Colonic mucosa (tissue), 4 donors: ENCODE measurements around the gene MAN2B1. TPM values are rescaled to one million over a fixed set of nuclear protein-coding genes. Genes with fewer than 3 reads are reported as not detected.
"Not testable (repeated sequence)": the region's sequence is repeated elsewhere in the genome, so short reads cannot be mapped to it uniquely, and the experiment has no call there.

Experiments
- DNase-seq: peaks from one replicate; pipeline ENCODE4 v3.0.0-alpha.2; 2020
- H3K27ac ChIP-seq: fragments of 200-600 bp; one replicate; pipeline ENCODE4 v1.8.0; 2021
- H3K27me3 ChIP-seq: fragments of 200-600 bp; one replicate; pipeline ENCODE4 v1.8.0; 2021
- H3K36me3 ChIP-seq: fragments of 200-600 bp; one replicate; pipeline ENCODE4 v1.8.0; 2021
- H3K4me1 ChIP-seq: fragments of 200-600 bp; one replicate; pipeline ENCODE4 v1.8.0; 2021; ENCODE audit warnings: mild to moderate bottlenecking
- H3K4me3 ChIP-seq: fragments of 200-600 bp; one replicate; pipeline ENCODE4 v1.8.0; 2021
- H3K9ac ChIP-seq, 2 donors: one replicate each; pipeline ENCODE4 v1.7.0; 2013; ENCODE audit warnings: control low read depth in 2 of 2, low read depth in 2 of 2, low read length in 2 of 2
- H3K9me3 ChIP-seq: fragments of 200-600 bp; one replicate; pipeline ENCODE4 v1.8.0; 2021
- intact Hi-C: fragments of 100-400 bp; cut with DNase I; formaldehyde crosslinking; loops from one replicate; pipeline ENCODE4 v1.14.1; 2022
- total RNA-seq, 2 donors: library from RNA; stranded (reverse); fragmentation: NEBNext Ultra II Directional in 1 of 2; extraction: Animal tissue kit (Norgen Biotek cat#: 25700) in 1 of 2; gene quantifications; one replicate each; pipeline ENCODE4 v1.2.1, GENCODE V29; 2021
- TF ChIP-seq, protein P1 (sequence below): fragments of 200-600 bp; IDR thresholded peaks from one replicate; pipeline ENCODE4 v1.8.0; 2022; ENCODE audit warnings: antibody characterized with exemption, mild to moderate bottlenecking
- donor health status: healthy.
- donor health status: DM: no; HTN: no; CAD: no.
- donor health status: DM: no; HTN: no; CAD: no.

The MAN2B1 gene
- total RNA-seq, 2 donors from 2014 or later = 51.7 to 67.4 TPM

DNA sequence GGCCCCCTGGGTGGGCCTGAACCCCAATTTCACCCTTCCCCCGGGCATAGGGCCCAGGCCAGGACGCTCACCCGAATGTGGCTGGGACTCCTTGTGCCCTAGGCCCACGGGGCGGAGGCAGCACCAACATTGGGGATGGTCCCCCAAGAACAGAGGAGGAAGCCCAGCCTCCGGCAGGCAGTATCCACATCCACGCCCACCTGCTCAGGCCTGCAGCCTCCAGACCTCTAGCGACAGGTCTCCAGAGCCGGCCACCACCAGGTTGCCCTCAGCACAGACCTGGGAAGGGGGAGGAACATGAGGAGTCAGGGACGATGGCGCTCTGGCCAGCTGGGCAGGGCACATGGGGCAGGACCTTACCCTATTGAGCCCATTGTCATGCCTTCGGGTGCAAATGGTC lies 22.5 kb upstream of the MAN2B1 start:
- no peaks in the 10 kb centered on the region for H3K27me3 ChIP-seq
- TF ChIP-seq, protein P1, sequence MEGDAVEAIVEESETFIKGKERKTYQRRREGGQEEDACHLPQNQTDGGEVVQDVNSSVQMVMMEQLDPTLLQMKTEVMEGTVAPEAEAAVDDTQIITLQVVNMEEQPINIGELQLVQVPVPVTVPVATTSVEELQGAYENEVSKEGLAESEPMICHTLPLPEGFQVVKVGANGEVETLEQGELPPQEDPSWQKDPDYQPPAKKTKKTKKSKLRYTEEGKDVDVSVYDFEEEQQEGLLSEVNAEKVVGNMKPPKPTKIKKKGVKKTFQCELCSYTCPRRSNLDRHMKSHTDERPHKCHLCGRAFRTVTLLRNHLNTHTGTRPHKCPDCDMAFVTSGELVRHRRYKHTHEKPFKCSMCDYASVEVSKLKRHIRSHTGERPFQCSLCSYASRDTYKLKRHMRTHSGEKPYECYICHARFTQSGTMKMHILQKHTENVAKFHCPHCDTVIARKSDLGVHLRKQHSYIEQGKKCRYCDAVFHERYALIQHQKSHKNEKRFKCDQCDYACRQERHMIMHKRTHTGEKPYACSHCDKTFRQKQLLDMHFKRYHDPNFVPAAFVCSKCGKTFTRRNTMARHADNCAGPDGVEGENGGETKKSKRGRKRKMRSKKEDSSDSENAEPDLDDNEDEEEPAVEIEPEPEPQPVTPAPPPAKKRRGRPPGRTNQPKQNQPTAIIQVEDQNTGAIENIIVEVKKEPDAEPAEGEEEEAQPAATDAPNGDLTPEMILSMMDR = no peak
- no peak overlapping the region for H3K4me3 ChIP-seq
- no peaks in the 10 kb centered on the region for H3K36me3 ChIP-seq
- H3K4me1 ChIP-seq = no peaks in the 10 kb centered on the region
- no peaks in the 10 kb centered on the region for H3K9me3 ChIP-seq
- intact Hi-C loops = no loop called here
- H3K9ac ChIP-seq = no peak overlapping the region
- H3K27ac ChIP-seq = no peak overlapping the region
- DNase-seq = no peak

DNA sequence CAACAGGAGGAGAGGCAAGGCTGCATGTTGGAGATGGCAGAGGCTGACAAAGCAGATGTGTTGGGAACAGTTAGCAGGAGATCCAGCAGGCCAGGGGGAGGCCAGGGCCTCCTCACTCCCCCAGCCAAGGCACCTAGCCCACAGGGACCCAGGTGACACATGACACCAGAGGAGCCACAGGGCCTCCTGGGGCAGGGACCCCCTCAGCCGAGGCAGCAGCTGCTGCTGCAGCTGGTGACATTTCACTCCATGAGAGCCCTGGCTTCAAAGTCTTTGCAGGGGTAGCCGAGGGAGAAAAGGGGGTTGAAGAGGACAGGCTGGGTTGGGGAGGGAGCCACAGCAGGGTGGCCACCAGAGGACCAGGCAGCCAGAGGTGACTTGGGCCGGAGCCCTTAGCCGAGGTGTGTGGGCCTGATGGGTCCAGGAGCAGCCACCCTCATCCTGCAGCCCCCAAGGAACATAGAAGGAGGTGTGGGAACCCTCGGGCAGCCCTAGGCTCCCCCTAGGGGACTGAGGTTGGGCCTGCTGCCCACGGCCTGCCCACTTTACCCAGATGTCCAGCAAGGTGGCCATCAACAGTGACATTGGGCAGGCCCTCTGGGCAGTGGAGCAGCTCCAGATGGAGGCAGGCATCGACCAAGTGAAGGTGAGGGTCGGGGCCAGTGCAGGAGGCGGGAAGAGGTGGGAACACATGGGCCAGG lies 21.1 kb upstream of the MAN2B1 start, which contains the start of gene GNG14:
Gene GNG14 (plus strand): TSS at position 503 of the 701 bp plus-strand sequence. CDS start 51 bp downstream, at position 554.
- Histone ChIP-seq H3K4me1 (no peaks in the 10 kb centered on the region), H3K36me3 (no peaks in the 10 kb centered on the region), H3K27me3 (no peaks in the 10 kb centered on the region), H3K9me3 (no peaks in the 10 kb centered on the region), H3K27ac (no peak within 1 kb of the TSS), H3K4me3 (no peak within 1 kb of the TSS), H3K9ac (no peak within 1 kb of the TSS)
- TF ChIP-seq, protein P1 = no peak
- intact Hi-C loops = no loop called here
- no peak for DNase-seq

DNA sequence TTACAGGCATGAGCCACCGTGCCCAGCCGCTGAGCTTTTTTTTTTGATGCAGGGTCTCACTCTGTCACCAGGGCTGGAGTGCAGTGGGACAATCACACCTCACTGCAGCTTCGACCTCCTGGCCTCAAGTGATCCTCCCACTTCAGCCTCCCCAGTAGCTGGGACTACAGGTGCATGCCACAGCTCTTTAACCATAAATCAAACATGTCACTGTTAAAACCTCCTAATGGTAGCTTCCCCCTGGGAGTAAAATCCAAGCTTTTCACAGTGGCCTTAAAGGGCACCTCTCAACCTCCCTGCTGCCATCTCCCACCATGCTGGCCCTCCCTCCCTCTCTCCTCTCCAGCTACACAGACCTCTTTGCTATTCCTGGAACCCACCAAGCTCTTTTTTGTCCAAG lies 19.3 kb upstream of the MAN2B1 start:
- no peak for DNase-seq
- H3K9me3 ChIP-seq = no peaks in the 10 kb centered on the region
- H3K4me1 ChIP-seq = no peaks in the 10 kb centered on the region
- H3K9ac ChIP-seq = no peak overlapping the region
- no peaks in the 10 kb centered on the region for H3K27me3 ChIP-seq
- no peak overlapping the region for H3K27ac ChIP-seq
- TF ChIP-seq, protein P1 = no peak
- no peaks in the 10 kb centered on the region for H3K36me3 ChIP-seq
- intact Hi-C loops = no loop called here
- no peak overlapping the region for H3K4me3 ChIP-seq

DNA sequence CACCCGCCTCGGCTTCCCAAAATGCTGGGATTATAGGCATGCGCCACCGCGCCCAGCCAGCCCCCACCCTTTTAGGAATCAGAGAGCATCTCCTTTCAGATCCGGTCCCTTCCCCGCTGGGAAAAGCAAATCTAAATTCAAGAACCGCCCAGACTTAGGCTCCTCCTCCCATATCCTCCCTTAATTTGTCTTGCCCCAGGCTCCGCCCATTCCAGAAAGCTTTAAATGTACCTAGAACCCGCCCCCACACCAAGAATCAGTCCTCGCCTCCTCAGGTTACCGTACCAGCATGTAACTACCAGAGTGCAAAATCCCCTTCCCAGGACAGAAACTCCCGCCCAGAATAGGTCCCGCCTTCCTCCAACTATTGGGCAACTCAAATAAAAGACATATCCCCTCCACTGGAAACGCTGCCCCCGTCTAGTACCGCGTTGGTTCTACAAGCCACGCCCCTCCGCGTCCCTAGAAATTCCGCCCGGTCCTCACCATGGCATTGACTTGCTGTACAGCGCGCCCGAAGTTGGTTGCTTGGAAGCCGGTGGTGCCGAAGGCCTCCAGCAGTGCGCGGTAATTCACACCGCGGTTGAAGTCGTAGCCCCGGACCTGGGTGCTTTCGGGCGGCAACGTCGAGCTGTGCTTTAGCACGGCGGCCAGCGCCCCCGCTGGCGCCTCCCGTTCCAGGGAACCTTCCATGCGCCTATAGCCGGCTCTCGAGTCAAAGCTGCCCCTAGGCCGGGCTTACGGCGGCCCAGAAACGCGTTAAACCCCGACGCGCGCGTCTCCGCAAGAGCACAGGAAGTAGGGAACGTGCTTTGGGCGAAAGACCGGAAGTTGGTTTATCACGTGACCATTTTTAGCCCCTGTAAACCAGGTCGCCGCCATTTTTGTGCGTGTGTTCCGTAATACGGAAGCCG lies 14.8 kb upstream of the MAN2B1 start, which contains the start of gene DHPS:
Gene DHPS (minus strand): TSS at position 807 of the 914 bp plus-strand sequence. CDS start 114 bp downstream, at position 693.
- peak within 1 kb of the TSS; percentile 95 to 97 for H3K9ac ChIP-seq
- H3K27me3 ChIP-seq = no peaks in the 10 kb centered on the region
- H3K27ac ChIP-seq = peak within 1 kb of the TSS; percentile 99
- peaks cover 3% of the 10 kb centered on the region for H3K4me1 ChIP-seq
- peaks cover 11% of the 10 kb centered on the region for H3K36me3 ChIP-seq
- no peaks in the 10 kb centered on the region for H3K9me3 ChIP-seq
- H3K4me3 ChIP-seq = peak within 1 kb of the TSS; percentile 91
- intact Hi-C loops = no loop called here
- DNase-seq = peak; percentile 95
- TF ChIP-seq, protein P1 = no peak

DNA sequence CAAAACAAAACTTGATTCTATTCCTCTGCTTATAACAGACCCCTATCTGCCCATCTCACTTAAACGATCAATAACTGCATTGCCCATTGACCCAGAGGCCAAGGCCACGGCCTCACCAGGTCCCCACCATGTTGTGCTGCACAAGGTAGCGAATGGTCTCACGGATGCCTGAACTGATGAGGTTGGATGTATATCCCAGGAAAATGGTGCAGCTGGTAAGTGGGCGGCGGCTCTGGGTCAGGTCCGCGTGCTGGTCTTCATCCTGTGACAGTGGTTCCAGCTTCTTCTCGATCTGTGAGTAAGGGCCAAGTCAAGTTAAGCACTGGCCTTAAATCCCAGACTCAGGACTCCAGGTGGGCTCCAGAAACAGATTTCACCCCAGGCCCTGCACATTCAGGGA lies 13.5 kb upstream of the MAN2B1 start:
- H3K9ac ChIP-seq = no peak overlapping the region
- H3K4me1 ChIP-seq = peaks cover 3% of the 10 kb centered on the region
- TF ChIP-seq, protein P1 = no peak
- no peak overlapping the region for H3K27ac ChIP-seq
- no peak overlapping the region for H3K4me3 ChIP-seq
- no peaks in the 10 kb centered on the region for H3K9me3 ChIP-seq
- intact Hi-C loops = no loop called here
- peaks cover 11% of the 10 kb centered on the region for H3K36me3 ChIP-seq
- DNase-seq = no peak
- no peaks in the 10 kb centered on the region for H3K27me3 ChIP-seq

DNA sequence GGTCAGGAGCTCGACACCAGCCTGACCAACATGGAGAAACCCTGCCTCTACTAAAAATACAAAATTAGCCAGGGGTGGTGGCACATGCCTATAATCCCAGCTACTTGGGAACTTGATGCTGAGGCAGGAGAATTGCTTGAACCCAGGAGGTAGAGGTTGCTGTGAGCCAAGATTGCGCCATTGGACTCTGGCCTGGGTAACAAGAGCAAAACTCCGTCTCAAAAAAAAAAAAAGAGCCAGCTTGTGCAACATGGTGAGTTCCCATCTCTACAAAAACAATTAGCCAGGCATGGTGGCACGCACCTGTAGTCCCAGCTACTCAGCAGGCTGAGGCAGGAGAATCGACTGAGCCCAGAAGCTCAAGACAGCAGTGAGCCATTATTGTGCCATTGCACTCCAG lies 11.5 kb upstream of the MAN2B1 start:
- H3K4me3 ChIP-seq, intact Hi-C loops, DNase-seq, H3K9me3 ChIP-seq, H3K9ac ChIP-seq, H3K27me3 ChIP-seq, H3K4me1 ChIP-seq, H3K27ac ChIP-seq: not testable (repeated sequence)
- peaks cover 11% of the 10 kb centered on the region for H3K36me3 ChIP-seq
